Thoracic aorta (tissue), 2 donors: Measurements from ENCODE around the gene ETV1. TPM values are rescaled to one million over a fixed set of nuclear protein-coding genes. Genes with fewer than 3 reads are reported as not detected.
"Not testable (repeated sequence)": the region's sequence is repeated elsewhere in the genome, so short reads cannot be mapped to it uniquely, and the experiment has no call there.

ENCODE experiments used
- ATAC-seq: fragments of 150-250 bp; one replicate; pipeline ENCODE4 v1.8.0; 2017; ENCODE audit warnings: low read depth; ENCODE audit not compliant: insufficient number of reproducible peaks, low FRiP score
- DNase-seq: peaks from one replicate; pipeline ENCODE4 v3.0.0-alpha.2; 2020; ENCODE audit warnings: low spot score
- H3K27ac ChIP-seq, 2 donors: fragments of 200-600 bp; sonication (generic); 1 replicate in 1 of 2; 2 replicates in 1 of 2; pipeline ENCODE4 v1.5.1; 2016; ENCODE audit warnings: mild to moderate bottlenecking in 2 of 2, moderate library complexity in 2 of 2
- H3K27me3 ChIP-seq: fragments of 200-600 bp; sonication (generic); replicated peaks from 2 replicates; pipeline ENCODE4 v1.6.0; 2016; ENCODE audit warnings: mild to moderate bottlenecking; ENCODE audit not compliant: insufficient read depth
- H3K36me3 ChIP-seq: fragments of 200-600 bp; sonication (generic); one replicate; pipeline ENCODE4 v1.5.1; 2016
- H3K4me1 ChIP-seq, 2 donors: fragments of 200-600 bp; sonication (generic); 1 replicate in 1 of 2; 2 replicates in 1 of 2; pipeline versions ENCODE4 v1.5.1 to v1.6.0; 2016; ENCODE audit warnings: low read depth in 2 of 2, mild to moderate bottlenecking in 1 of 2; ENCODE audit not compliant: control insufficient read depth in 1 of 2
- H3K4me3 ChIP-seq: fragments of 200-600 bp; sonication (generic); 2 replicates; pipeline ENCODE4 v1.5.1; 2016; ENCODE audit warnings: mild to moderate bottlenecking
- H3K9me3 ChIP-seq: fragments of 200-600 bp; sonication (generic); 2 replicates; pipeline ENCODE4 v1.5.1; 2016
- CTCF ChIP-seq: fragments of 200-600 bp; sonication (generic); IDR thresholded peaks from one replicate; pipeline ENCODE4 v1.5.1; 2019; ENCODE audit warnings: antibody characterized with exemption
- total RNA-seq, 2 donors: library from RNA; depleted of rRNA; stranded (reverse); fragments of >200 nt; gene quantifications; one replicate each; pipeline versions ENCODE4 v1.1.0 to v1.2.3, GENCODE V29; 2016

ETV1 gene
- total RNA-seq, 2 donors from 2014 or later, result 5.9 to 8.7 TPM

GRCh38 chr7:13933536-13933935 lies 55.9 kb downstream of the ETV1 start:
- ATAC-seq (no peak), DNase-seq (no peak)
- Histone ChIP-seq H3K9me3 (no peaks in the 10 kb centered on the region), H3K27ac (peak overlapping the region; percentile 4 to 20), H3K4me1 (peaks cover 3 to 17% of the 10 kb centered on the region in 2 donors), H3K4me3 (peak overlapping the region; percentile 41), H3K36me3 (no peaks in the 10 kb centered on the region), H3K27me3 (no peaks in the 10 kb centered on the region)
- TF ChIP-seq CTCF, result no peak

GRCh38 chr7:13933091-13933490 lies 56.4 kb downstream of the ETV1 start:
- H3K4me3 ChIP-seq, result peak overlapping the region; percentile 41
- H3K27ac ChIP-seq, result peak overlapping the region; percentile 4 to 20
- no peak for TF ChIP-seq CTCF

GRCh38 chr7:13932131-13932530 lies 57.3 kb downstream of the ETV1 start:
- no peak for TF ChIP-seq CTCF
- H3K4me3 ChIP-seq, result no peak overlapping the region
- H3K9me3 ChIP-seq, result no peaks in the 10 kb centered on the region
- ATAC-seq, result no peak
- no peaks in the 10 kb centered on the region for H3K27me3 ChIP-seq
- no peak for DNase-seq
- H3K36me3 ChIP-seq, result no peaks in the 10 kb centered on the region
- peaks cover 3 to 17% of the 10 kb centered on the region in 2 donors for H3K4me1 ChIP-seq
- H3K27ac ChIP-seq, result no peak overlapping the region

More at GRCh38 chr7:13933091-13933490, 56.4 kb downstream of the ETV1 start:
- ATAC-seq (no peak), DNase-seq (no peak)
- Histone ChIP-seq H3K4me1 (peaks cover 3 to 17% of the 10 kb centered on the region in 2 donors), H3K36me3 (no peaks in the 10 kb centered on the region), H3K27me3 (no peaks in the 10 kb centered on the region), H3K9me3 (no peaks in the 10 kb centered on the region)

GRCh38 chr7:13921062-13921461 lies 68.4 kb downstream of the ETV1 start:
- no peak for DNase-seq
- ATAC-seq, result no peak
- no peak for TF ChIP-seq CTCF

GRCh38 chr7:13920053-13920697 lies 69.3 kb downstream of the ETV1 start:
- Histone ChIP-seq H3K9me3 (no peaks in the 10 kb centered on the region), H3K4me3 (no peak overlapping the region), H3K27me3 (no peaks in the 10 kb centered on the region), H3K4me1 (peaks cover 0 to 13% of the 10 kb centered on the region in 2 donors), H3K27ac (peak overlapping the region; percentile 12 to 53), H3K36me3 (no peaks in the 10 kb centered on the region)
- DNase-seq, result no peak
- peak; percentile 28 for ATAC-seq
- TF ChIP-seq CTCF, result no peak

More at GRCh38 chr7:13921062-13921461, 68.4 kb downstream of the ETV1 start:
- Histone ChIP-seq H3K27me3 (no peaks in the 10 kb centered on the region), H3K27ac (no peak overlapping the region), H3K36me3 (no peaks in the 10 kb centered on the region), H3K4me1 (peaks cover 0 to 13% of the 10 kb centered on the region in 2 donors), H3K4me3 (no peak overlapping the region), H3K9me3 (no peaks in the 10 kb centered on the region)

GRCh38 chr7:13918333-13918732 lies 71.1 kb downstream of the ETV1 start:
- peaks cover 0 to 13% of the 10 kb centered on the region in 2 donors for H3K4me1 ChIP-seq
- not testable (repeated sequence) for H3K4me3 ChIP-seq, DNase-seq, H3K9me3 ChIP-seq, H3K27me3 ChIP-seq, ATAC-seq, H3K36me3 ChIP-seq, H3K27ac ChIP-seq

- not testable (repeated sequence) for H3K27ac ChIP-seq, H3K36me3 ChIP-seq, ATAC-seq
Observed at GRCh38 chr7:13917103-13917502, 72.4 kb downstream of the ETV1 start.

More at GRCh38 chr7:13917103-13917502, 72.4 kb downstream of the ETV1 start:
- H3K27me3 ChIP-seq, H3K4me3 ChIP-seq, H3K9me3 ChIP-seq, DNase-seq: not testable (repeated sequence)
- H3K4me1 ChIP-seq, result peaks cover 0 to 13% of the 10 kb centered on the region in 2 donors
